Endothelial cell of umbilical vein (primary cell): ENCODE measurements around the gene FOXRED2.

Source experiments
- CTCF ChIP-seq, 2 donors: IDR thresholded peaks; 1 replicate in 1 of 2; 2 replicates in 1 of 2; pipeline ENCODE4 v1.5.1; 2011; ENCODE audit warnings: low read length in 2 of 2, mild to moderate bottlenecking in 2 of 2, moderate library complexity in 2 of 2, control low read depth in 1 of 2, inconsistent platforms in 1 of 2, low read depth in 1 of 2; ENCODE audit not compliant: insufficient read depth in 1 of 2; ENCODE audit errors: extremely low read depth in 1 of 2
- EZH2 ChIP-seq: IDR thresholded peaks from 2 replicates; pipeline ENCODE4 v1.6.1; 2012; ENCODE audit warnings: borderline replicate concordance, low read depth, mild to moderate bottlenecking, moderate library complexity, low read length, inconsistent platforms; ENCODE audit not compliant: severe bottlenecking
- JUN ChIP-seq: IDR thresholded peaks from 2 replicates; pipeline ENCODE4 v1.6.1; 2011; ENCODE audit warnings: borderline replicate concordance, low read depth; ENCODE audit not compliant: insufficient read length, insufficient read depth
- MAX ChIP-seq: IDR thresholded peaks from 2 replicates; pipeline ENCODE4 v1.6.1; 2011; ENCODE audit not compliant: insufficient read depth, insufficient read length
- POLR2A ChIP-seq: IDR thresholded peaks from 2 replicates; pipeline ENCODE4 v1.6.1; 2012; ENCODE audit warnings: low read depth, mild to moderate bottlenecking, control low read depth, low read length
- POLR2AphosphoS5 ChIP-seq: IDR thresholded peaks from 2 replicates; pipeline ENCODE4 v1.6.1; 2012; ENCODE audit warnings: low read depth, mild to moderate bottlenecking, control low read depth, low read length, moderate library complexity; ENCODE audit not compliant: insufficient read depth

- TF ChIP-seq CTCF (IDR thresholded peaks at IDR 0.05; ENCODE audit: extremely low read depth in 1 of 2, insufficient read depth in 1 of 2, low read depth in 1 of 2, low read length in 2 of 2), result no peak
- TF ChIP-seq POLR2AphosphoS5, result no peak
- no peak for TF ChIP-seq POLR2A
- TF ChIP-seq EZH2, result no peak
- TF ChIP-seq MAX, result no peak
- no peak for TF ChIP-seq JUN
These were observed 45.4 kb upstream of the FOXRED2 start for GRCh38 chr22:36552289-36552688.
